GM13977 (cell line): ENCODE data around the gene GPC5.

Source experiments
- DNase-seq: peaks from one replicate; pipeline ENCODE4 v3.0.0; 2012; ENCODE audit warnings: low spot score
- in situ Hi-C: fragments of 300-500 bp; cut with MboI; formaldehyde crosslinking; loops from one replicate; pipeline ENCODE4 v1.12.0; 2022; ENCODE audit warnings: low sequenced_read_pairs, low pct_unique_long_range_greater_than_20kb, mixed read lengths, inconsistent platforms; ENCODE audit not compliant: unreplicated experiment
- TF ChIP-seq, protein P1 (sequence below): IDR thresholded peaks from 2 replicates; pipeline ENCODE4 v1.5.1; 2012; ENCODE audit warnings: mild to moderate bottlenecking, control low read depth; ENCODE audit not compliant: insufficient read depth; ENCODE audit errors: extremely low read depth, missing control alignments

The GPC5 gene

GRCh38 chr13:91902291-91902690 lies 503.9 kb downstream of the GPC5 start:
- in situ Hi-C loops = no loop called here
- no peak for DNase-seq
- TF ChIP-seq, protein P1, sequence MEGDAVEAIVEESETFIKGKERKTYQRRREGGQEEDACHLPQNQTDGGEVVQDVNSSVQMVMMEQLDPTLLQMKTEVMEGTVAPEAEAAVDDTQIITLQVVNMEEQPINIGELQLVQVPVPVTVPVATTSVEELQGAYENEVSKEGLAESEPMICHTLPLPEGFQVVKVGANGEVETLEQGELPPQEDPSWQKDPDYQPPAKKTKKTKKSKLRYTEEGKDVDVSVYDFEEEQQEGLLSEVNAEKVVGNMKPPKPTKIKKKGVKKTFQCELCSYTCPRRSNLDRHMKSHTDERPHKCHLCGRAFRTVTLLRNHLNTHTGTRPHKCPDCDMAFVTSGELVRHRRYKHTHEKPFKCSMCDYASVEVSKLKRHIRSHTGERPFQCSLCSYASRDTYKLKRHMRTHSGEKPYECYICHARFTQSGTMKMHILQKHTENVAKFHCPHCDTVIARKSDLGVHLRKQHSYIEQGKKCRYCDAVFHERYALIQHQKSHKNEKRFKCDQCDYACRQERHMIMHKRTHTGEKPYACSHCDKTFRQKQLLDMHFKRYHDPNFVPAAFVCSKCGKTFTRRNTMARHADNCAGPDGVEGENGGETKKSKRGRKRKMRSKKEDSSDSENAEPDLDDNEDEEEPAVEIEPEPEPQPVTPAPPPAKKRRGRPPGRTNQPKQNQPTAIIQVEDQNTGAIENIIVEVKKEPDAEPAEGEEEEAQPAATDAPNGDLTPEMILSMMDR = no peak

GRCh38 chr13:91904005-91904404 lies 505.6 kb downstream of the GPC5 start:
- peak; percentile 5 for DNase-seq
- TF ChIP-seq, protein P1 = no peak
- in situ Hi-C loops = no loop called here

DNA sequence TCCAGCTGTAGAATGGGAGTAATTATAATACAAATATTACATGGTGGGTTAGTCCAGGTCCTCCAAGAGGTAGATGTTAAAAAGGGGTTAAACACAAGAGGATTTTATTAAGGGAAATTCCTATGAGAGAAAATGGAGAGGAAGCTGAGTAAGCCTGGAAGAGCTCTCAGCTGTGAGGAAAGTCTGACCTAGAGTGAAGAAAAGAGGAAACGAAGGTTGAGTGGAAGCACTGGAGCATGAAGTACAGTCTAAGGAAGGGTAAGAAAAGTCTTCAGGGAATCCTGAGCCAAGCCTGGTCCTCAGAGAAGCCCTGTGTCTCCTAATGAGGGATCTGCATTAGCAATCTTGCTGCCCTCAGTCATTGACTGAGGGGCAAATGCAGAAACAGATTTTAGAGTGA lies 506.2 kb downstream of the GPC5 start:
- in situ Hi-C loops = no loop called here
- TF ChIP-seq, protein P1 = no peak
- DNase-seq = no peak

DNA sequence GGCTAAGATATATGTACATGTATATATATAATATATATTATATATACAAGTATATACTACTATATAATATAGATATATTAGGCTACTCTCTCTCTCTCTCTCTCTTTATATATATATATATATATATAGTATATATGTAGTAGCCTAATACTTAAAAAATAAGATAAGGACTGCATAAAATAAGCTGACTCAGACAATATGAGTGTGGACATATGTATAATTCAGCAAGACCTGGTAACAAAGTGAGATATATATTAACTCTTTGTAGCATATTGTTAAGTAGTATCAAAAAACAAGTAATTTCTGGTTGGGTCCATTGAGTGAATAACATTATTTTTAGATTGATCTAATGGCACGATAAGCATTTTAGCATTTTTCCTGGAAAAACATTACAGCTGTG lies 509.0 kb downstream of the GPC5 start:
- no peak for DNase-seq
- TF ChIP-seq, protein P1 = no peak
- in situ Hi-C loops = no loop called here

GRCh38 chr13:91909617-91910016 lies 511.2 kb downstream of the GPC5 start:
- in situ Hi-C loops = no loop called here
- TF ChIP-seq, protein P1 = no peak
- no peak for DNase-seq

- TF ChIP-seq, protein P1 = peak; percentile 31
- DNase-seq = no peak
- in situ Hi-C loops = no loop called here
These were observed 524.7 kb downstream of the GPC5 start for GRCh38 chr13:91922969-91923592.
